GM10266 (cell line): ENCODE results near the gene PRODH2.

Experiments
- DNase-seq: peaks from one replicate; pipeline ENCODE4 v3.0.0; 2012; ENCODE audit errors: extremely low spot score
- CTCF ChIP-seq: IDR thresholded peaks from 2 replicates; pipeline ENCODE4 v1.5.1; 2012; ENCODE audit warnings: mild to moderate bottlenecking, low read depth; ENCODE audit not compliant: control insufficient read depth, insufficient read depth; ENCODE audit errors: missing control alignments

The PRODH2 gene, protein sequence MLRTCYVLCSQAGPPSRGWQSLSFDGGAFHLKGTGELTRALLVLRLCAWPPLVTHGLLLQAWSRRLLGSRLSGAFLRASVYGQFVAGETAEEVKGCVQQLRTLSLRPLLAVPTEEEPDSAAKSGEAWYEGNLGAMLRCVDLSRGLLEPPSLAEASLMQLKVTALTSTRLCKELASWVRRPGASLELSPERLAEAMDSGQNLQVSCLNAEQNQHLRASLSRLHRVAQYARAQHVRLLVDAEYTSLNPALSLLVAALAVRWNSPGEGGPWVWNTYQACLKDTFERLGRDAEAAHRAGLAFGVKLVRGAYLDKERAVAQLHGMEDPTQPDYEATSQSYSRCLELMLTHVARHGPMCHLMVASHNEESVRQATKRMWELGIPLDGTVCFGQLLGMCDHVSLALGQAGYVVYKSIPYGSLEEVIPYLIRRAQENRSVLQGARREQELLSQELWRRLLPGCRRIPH

GRCh38 chr19:35812220-35813042, at the start of gene PRODH2:
Gene PRODH2, minus strand, starts transcription at chr19:35812845. Its CDS starts 40 bp downstream, at chr19:35812805.
- no peak for DNase-seq
- no peak for TF ChIP-seq CTCF

DNA sequence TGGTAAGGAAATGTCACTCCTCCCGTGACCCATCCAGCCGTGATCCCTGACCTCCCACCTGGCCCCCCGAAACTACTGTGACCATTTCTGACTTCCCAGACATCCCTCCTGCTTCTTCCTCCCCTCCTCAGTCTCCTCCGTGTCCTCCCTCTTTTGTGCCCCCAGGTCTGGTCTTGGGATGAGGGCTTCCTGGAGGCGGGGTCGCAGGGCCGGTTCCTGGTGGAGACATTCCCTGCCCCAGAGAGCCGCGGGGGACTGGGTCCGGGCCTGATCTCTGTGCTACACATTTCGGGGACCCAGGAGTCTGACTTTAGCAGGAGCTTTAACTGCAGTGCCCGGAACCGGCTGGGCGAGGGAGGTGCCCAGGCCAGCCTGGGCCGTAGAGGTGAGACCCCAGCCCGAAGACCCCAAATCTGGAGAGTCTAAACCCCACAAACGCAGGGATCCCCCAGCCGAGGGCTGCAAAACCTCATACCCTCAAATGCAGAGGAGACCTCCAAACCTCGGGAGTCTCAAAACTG, 49.1 kb upstream of the PRODH2 start:
- no peak for TF ChIP-seq CTCF
- no peak for DNase-seq

- no peak for TF ChIP-seq CTCF
- DNase-seq = no peak
Observed at GRCh38 chr19:35860818-35861639, 48.4 kb upstream of the PRODH2 start.

DNA sequence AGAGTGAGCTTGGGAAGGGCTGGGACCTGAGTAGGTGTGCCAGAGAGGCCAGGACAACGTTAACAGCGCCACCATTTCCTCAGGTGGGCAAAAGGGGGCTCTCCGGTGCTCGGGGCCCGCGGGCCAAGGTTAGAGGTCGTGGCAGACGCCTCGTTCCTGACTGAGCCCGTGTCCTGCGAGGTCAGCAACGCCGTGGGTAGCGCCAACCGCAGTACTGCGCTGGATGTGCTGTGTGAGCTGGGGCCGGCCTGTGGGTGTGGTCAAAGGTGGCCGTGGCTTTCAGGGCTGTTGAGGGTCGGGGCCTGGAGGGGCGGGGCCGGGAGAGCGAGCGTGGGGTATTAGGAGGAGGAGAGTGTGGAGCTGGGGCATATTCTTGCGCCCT, 47.8 kb upstream of the PRODH2 start:
- TF ChIP-seq CTCF = no peak
- no peak for DNase-seq

DNA sequence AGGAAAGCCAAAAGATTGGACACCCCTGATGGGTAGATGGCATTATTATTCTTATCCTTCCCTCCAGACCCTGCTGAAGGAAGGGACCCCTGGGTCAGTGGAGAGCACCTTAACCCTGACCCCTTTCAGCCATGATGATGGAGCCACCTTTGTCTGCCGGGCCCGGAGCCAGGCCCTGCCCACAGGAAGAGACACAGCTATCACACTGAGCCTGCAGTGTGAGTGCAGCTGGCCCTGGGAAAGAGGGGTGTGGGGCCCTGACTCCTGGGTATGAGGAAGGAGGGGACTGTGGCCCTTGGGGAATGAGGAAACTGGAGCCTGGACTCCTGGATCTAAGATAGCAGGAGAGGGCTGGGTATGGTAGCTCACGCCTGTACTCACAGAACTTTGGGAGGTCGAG, 46.8 kb upstream of the PRODH2 start:
- no peak for DNase-seq
- TF ChIP-seq CTCF = no peak

DNA sequence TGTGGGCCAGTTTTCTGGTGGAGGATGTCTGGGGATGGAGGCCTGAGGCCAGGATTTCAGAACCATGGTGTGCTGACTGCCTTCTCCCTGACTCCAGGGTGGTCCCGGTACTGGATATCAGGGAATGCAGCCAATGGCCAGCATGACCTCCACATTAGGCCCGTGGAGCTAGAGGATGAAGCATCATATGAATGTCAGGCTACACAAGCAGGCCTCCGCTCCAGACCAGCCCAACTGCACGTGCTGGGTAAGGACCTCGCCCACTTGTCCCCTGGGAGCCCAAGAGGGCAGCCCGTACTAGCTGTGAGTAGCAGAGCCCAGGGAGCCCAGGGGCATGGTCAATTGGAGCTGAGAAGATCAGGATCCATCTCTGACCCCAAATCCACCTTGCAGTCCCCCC, 45.7 kb upstream of the PRODH2 start:
- no peak for DNase-seq
- no peak for TF ChIP-seq CTCF
